CD1c-positive myeloid dendritic cell (primary cell): ENCODE results near the gene ATF4.

ENCODE experiments used
- DNase-seq: peaks from one replicate; pipeline ENCODE4 v3.0.0-alpha.2; 2016; ENCODE audit errors: extremely low spot score

The ATF4 gene, protein sequence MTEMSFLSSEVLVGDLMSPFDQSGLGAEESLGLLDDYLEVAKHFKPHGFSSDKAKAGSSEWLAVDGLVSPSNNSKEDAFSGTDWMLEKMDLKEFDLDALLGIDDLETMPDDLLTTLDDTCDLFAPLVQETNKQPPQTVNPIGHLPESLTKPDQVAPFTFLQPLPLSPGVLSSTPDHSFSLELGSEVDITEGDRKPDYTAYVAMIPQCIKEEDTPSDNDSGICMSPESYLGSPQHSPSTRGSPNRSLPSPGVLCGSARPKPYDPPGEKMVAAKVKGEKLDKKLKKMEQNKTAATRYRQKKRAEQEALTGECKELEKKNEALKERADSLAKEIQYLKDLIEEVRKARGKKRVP

GRCh38 chr22:39520226-39521105 lies at the start of gene ATF4:
Gene ATF4, plus strand, starts transcription at chr22:39520562. Its CDS starts 884 bp downstream, at chr22:39521446.
- DNase-seq: peak; percentile 95

DNA sequence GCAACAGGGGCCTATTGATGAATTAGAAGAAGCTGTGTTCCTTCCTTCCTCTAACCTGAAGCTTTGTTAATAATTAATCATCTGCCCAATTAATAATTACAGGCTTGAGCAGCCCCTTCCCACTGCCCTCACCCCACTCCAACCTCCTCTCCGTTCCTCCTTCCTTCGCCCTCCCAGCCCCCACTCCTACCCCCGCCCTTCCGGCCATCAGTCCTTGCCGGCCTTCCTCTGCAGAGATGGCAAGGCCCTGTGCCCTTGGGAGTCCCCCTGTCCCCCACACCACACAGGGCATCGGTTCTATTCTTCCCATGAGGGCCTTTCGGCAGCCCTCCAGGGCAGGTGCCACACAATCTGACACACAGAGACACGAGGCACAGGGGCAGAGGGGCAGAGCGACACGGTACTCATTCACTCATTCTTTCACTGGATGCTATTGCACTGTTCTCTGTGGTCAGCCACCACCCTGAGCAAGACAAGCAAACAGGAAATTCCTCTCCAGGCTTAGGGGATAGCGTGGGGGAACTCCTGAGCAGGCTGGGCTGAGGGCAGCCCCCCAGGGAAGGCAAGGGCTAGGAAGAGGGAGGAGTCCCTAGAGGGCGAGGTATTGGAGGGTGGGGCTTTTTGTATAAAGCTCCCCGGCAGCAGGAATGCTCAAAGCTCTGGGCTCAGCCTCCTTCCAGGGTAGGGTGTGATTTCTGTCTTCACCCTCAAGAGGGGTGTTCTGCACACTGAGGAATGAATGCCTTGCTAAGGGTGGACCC lies 48.8 kb upstream of the ATF4 start:
- no peak for DNase-seq

DNA sequence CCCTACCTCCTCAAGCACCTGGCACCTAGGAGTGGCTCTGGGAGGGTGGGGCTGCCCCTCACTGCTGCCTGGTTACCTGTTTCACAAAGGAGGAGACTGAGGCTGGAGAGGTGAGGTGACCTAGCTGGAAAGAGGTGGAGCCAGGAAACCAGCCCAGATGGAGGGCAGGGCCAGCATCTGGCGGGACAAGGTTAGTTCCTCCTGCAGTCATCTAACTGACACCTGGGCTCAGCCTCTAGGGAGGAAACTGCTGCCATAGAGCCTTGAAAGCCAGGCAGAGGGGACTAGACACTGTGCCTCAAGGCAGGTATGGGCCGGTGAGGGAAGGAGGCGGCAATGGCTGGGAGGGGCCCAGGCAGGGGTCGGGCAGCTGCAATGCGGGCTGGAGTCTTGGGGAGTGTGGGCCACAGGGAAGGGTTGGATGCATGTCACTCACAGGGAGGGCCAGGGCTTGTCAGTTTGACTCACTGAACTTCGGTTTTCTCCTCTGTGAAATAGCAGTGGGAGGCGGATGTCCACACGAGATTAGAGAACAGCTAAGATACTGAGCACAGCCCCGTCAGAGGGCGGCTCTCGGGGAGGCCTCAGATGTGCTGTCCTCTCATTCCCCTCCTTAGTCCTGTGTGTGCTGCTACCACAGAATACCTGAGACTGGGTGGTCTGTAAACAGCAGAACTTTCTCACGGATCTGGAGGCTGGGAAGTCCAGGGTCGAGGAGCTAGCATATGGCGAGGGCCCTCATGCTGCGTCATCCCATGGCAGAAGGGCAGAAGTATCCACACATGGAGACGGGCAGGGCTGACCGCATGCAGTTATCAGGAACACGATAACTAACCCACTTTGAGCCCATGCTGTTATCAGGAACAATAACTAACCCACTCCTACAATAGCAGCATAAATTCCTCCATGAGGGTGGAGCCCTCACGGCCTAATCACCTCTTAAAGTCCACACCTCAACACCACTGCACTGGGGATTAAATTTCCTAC lies 47.5 kb upstream of the ATF4 start:
- no peak for DNase-seq

DNA sequence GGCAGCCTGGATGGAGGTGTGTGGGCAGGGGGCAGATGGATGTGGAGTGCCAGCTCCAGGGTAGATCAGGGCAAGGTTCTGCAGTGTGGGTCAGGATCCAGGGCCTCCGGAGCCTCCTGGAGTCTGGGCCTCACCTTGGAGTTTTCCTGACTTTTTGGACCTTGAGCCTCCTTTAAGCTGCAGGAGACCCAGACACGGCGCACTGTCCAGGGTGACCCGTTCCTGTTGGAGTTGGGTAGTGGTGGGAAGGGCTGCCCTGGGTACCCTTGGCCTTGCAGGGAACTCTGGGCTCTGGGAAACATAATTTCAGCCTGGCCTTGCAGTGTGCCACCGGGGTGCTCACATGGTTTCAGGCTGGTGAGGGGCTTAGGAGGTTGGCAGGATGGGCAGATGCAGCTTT lies 46.5 kb upstream of the ATF4 start:
- no peak for DNase-seq

DNA sequence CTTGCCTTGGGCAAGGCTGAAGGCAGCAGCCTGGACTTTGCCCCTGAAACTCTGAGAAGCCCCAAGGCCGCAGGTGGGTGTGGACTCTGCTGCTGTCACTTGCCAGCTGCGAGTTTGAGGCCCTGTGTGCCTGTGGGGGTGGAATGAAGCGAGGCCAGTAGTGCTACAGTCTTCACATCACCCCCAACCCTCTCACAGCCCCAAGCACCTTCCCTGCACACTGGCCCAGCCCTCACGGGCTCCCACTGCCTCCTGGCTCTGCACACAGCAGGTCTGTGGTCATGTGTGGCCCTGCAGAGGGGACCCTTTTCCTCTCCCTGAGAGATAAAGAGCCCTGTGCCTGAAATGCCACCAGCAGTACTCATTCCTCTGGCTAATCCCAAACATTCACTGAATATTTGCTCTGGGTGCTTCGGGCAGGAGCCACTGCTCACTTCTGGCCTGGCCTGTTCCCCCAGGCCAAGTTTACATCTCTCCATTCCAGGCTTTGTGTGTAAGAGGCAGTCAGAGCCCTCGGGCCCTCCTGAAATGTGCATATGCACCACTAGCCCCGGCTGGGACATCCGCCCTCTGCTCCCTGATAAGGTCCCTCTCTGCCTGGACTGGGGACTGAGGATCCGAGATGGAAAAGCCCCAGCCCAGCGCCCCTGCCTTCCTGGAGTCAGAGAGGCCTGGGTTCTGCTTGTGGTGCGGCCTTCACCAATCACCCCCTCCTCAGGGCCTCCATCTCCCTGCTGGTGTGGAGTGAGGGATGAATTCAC lies 45.8 kb upstream of the ATF4 start:
- no peak for DNase-seq

- DNase-seq: no peak
These were observed 45.0 kb upstream of the ATF4 start for GRCh38 chr22:39475337-39475736.

DNA sequence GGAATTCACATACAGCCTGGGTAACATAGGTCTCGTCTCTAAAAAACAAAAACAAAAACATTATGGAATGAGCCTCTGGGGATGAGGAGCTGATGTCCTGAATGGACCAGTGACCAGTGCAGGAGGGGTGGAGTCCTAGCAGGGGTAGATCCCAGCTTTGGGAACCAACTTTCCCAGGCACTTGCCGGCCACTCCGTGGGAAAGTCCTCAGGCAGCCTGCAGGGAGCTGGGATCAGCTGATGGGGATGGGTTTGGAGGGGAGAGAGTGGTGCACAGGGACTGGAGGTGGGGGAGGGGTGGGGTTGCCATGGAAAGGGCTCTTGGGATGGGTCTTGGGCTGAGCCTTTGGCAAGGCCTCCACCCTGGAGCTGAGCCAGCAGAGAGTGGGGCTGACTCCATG lies 44.5 kb upstream of the ATF4 start:
- no peak for DNase-seq

DNA sequence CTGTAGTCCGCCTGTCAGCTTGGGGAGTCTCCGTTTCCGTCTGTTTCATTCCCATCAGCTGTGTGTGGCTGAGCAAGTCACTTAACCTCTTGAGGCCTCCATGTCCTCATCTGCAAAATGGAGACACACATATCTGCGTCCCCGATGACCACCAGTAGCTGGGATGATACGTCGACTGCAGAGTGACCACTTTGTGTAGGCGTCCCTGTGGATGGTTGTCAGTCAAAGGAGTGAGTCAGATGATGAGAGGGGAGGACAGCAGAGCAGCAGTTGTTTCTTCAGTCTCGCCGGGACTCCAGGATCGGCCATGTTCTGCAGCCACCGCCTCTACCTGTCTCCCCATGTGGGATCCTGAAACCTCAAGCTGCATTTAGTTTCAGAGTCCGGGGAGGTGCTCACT lies 43.7 kb upstream of the ATF4 start:
- DNase-seq: no peak

DNA sequence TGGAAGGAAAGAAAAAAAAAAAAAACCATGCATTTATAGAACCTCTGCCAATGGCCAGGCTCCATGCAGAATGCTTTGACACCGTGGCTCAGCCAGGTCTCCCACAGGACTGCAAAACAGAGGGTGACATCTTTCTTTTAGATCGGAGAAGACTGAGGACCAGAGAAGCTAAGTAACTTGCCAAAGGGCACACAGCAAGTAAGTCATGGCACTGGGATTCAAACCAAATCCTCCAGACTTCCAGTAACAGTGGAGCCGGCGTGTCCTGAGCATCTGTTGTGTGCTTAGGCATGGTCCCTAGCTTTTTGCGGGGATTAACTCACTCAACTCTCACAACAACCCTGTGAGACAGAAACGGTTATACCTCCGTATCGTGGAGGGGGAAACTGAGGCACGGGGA lies 42.8 kb upstream of the ATF4 start:
- no peak for DNase-seq

GRCh38 chr22:39478441-39478850 lies 41.9 kb upstream of the ATF4 start:
- DNase-seq: no peak

- no peak for DNase-seq
These were observed 41.1 kb upstream of the ATF4 start for GRCh38 chr22:39479254-39479653.

DNA sequence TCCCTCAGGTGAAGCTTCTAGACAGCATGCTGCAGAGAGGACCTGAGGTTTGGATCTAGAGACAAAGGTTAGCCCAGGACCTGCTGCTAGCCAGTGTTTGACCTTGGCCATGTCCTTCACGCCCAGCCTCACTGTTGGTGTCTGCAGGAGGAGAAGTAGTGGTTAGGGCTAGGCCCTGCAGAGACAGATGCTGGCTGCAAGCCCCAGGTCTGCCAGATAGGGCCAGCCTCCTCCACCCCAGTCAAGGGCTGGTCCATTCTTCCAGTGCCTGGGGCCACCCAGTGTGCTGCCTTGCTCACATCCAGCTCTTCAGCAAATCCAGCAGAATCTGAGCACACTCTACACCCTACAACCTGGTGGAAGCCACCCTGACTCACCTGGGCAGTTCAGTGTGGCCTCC lies 39.8 kb upstream of the ATF4 start:
- no peak for DNase-seq

DNA sequence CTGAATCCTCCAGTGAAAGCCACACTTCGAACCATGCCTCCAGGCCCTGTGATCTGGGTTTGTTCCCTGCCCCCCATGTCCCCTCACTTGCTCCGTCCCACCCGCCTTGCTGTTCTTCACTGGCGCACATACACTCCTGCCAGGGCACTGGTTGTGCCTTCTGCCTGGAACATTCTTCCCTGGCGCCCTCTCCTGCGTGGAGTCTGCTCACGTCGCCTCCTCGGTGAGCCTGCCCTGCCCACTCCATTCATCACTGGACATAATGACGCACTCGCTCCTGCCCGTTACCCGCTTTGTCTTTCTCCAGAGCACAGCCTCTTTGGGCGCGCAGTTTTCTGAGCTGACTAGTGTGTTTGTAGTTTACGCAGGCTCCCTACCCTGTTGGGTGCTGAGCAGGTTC lies 39.3 kb upstream of the ATF4 start:
- no peak for DNase-seq

DNA sequence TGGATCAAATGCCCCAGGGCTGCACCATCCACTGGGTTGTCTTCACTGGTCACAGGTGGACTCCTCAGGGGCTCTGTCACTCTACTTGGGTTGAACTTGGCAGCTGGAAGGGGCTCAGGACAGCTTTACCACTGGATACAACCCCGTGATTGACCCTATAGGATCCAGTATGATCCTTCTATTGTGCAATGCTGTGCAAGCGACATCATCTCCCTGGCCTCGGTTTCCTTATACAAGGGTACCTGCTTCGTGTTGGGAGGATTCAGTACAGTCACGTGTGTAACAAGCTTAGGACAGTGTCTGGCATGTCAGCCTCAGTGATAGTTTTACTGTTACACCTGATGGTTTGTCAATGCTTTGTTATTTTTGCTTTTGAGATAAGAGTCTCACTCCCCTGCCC lies 38.8 kb upstream of the ATF4 start:
- DNase-seq: no peak

- DNase-seq: no peak
These were observed 37.6 kb upstream of the ATF4 start for GRCh38 chr22:39482768-39483167.

DNA sequence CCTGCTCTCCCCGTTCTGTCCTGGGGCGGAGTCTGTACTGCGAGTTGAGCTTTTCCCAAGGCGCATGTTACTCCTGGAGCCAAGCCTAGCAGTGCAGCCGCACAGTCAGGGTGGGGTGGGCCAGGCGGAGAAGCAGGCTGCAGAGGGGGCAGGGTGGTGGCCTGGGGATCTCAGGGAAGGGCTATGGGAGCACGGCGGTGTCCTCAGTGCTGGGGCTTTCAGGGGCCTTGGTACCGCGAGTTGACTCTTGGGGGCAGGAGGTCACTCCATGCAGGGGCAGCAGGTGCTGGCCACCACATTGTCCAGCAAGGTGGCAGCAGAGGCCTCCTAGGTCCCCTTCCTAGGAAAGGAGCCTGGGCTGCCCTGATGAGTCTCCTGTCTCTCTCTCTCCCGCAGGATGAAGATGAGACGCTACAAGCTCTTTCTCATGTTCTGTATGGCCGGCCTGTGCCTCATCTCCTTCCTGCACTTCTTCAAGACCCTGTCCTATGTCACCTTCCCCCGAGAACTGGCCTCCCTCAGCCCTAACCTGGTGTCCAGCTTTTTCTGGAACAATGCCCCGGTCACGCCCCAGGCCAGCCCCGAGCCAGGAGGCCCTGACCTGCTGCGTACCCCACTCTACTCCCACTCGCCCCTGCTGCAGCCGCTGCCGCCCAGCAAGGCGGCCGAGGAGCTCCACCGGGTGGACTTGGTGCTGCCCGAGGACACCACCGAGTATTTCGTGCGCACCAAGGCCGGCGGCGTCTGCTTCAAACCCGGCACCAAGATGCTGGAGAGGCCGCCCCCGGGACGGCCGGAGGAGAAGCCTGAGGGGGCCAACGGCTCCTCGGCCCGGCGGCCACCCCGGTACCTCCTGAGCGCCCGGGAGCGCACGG lies 33.2 kb upstream of the ATF4 start:
- no peak for DNase-seq

- no peak for DNase-seq
These were observed 32.4 kb upstream of the ATF4 start for GRCh38 chr22:39487826-39488520.

- no peak for DNase-seq
These were observed 31.7 kb upstream of the ATF4 start for GRCh38 chr22:39488563-39489083.
